Frontal cortex (tissue), 4 donors: ENCODE results near the gene CYBA. TPM values are rescaled to one million over a fixed set of nuclear protein-coding genes. Genes with fewer than 3 reads are reported as not detected.
A peak's percentile ranks its signal among the peaks of the same experiment; 100 is the strongest.

Experiments used
- DNase-seq, 2 donors: peaks; one replicate each; pipeline ENCODE4 v3.0.0; 2012; ENCODE audit warnings: low spot score in 2 of 2
- FAIRE-seq: peaks from 2 replicates; lab custom pipeline; 2012; peaks lifted over from hg19 to GRCh38; lab: Jason Lieb, UNC
- total RNA-seq: library from RNA; depleted of rRNA; stranded (reverse); fragments of >200 nt; gene quantifications from one replicate; pipeline ENCODE4 v1.2.3, GENCODE V29; 2014
- donor health status: control.
- donor health status: control.
- donor health status: control.

The CYBA gene
- total RNA-seq, result 24.9 TPM

- peak; percentile 77 to 82 for DNase-seq
- no peak for FAIRE-seq
These were observed at the start of gene CYBA for GRCh38 chr16:88650749-88651275. CYBA (minus strand) TSS chr16:88651053; CDS start chr16:88651013, 40 bp downstream.

DNA sequence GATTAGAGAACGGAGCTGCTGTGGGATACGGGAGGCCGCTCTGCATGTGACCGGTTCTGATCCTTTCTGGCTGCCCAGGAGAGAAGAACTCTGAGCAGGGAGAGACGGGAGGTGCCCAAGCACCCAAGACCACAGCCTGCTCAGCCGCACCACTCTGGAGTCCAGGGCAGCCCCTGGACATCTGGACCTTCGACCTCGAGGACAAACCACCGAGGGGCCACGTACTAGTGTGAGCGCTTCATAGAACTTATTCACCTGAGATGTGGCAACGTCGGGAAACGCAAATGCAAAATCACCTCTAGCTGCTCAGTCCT, 49.4 kb upstream of the CYBA start:
- FAIRE-seq (no peak), DNase-seq (no peak)

DNA sequence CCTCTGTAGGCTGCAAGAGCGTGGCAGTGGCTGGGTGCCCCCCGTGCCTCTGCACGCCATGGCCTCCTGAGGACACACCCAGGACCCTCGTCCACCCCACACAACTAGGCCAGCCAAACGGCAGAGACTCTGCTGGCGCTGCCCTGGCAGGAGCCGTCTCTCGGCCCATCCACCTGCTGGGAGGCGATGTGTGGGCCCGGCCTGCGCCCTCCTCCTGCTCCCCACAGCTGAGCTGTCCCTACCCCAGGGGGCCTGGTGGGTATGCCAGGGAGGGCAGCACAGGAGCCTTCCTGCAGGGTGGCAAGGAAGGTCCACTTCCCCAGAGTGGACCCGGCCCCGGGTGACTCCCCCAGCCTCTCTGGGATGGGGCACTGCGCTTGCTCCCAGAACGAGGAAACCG, 48.3 kb upstream of the CYBA start:
- no peak for FAIRE-seq
- DNase-seq, result no peak

GRCh38 chr16:88698646-88699045, 47.8 kb upstream of the CYBA start:
- FAIRE-seq (no peak), DNase-seq (no peak)

DNA sequence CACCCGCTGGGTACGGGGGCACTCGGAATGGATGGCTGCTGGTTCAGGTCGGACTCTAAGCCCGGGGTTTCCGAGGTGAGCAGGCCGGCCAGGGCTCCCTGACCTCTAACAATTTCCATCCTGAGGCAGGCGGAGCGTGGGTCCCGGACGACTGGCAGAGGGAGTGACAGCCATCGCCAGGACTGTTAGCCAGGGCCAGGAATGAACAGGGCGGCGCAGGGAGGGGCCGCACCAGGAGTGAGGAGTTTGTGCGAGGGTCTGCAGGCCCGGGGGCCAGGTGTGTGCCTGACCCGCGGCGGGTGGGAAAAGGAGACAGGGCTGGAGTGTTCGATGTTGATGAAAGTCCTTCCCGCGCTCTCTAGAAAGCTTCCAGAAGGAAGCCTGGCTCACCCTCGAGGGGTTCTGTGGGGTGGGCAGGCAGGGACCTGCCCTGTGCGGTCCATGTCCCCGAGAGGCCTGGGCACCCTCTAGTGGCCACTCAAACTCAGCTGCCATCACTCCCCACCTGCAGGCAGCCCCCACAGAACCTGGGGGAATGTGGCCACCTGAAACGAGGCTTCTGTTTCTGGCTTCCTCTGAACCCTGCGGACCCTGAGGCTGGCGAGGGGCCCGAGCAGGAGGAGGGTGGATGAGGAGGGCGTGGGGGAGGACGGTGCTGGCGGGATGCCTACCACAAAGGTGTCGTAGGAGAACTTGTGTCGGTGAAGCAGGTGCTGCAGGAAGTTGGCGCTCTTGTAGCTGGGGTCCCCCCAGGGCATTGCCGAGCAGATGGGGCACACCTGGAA, 47.2 kb upstream of the CYBA start:
- DNase-seq, result no peak
- no peak for FAIRE-seq

- FAIRE-seq, result no peak
- no peak for DNase-seq
These were observed 46.4 kb upstream of the CYBA start for GRCh38 chr16:88697116-88697830.

- FAIRE-seq, result no peak
These were observed 45.6 kb upstream of the CYBA start for GRCh38 chr16:88696441-88696840.

DNA sequence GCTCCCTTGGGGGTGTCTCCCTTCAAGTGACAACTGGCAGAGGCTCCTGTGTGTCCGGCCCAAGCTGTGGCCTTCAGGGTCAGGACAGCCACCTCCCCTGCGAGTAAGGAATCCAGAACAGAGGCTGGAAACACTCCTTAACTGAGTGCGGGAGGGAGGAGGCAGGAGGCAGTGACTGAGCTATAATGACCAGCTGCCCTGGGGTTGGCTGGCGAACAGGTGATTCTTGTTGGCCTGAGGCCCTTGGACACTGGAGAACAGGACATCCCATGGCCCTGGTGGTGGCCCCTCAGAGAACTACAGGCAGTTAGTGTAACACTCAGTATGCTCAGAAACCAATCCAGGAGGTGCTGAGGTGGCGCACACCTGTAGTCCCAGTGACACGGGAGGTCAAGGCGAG, 44.9 kb upstream of the CYBA start:
- FAIRE-seq (no peak), DNase-seq (no peak)

More at GRCh38 chr16:88696441-88696840, 45.6 kb upstream of the CYBA start:
- DNase-seq, result no peak

- FAIRE-seq (no peak), DNase-seq (no peak)
These were observed 44.4 kb upstream of the CYBA start for GRCh38 chr16:88695218-88695617.

DNA sequence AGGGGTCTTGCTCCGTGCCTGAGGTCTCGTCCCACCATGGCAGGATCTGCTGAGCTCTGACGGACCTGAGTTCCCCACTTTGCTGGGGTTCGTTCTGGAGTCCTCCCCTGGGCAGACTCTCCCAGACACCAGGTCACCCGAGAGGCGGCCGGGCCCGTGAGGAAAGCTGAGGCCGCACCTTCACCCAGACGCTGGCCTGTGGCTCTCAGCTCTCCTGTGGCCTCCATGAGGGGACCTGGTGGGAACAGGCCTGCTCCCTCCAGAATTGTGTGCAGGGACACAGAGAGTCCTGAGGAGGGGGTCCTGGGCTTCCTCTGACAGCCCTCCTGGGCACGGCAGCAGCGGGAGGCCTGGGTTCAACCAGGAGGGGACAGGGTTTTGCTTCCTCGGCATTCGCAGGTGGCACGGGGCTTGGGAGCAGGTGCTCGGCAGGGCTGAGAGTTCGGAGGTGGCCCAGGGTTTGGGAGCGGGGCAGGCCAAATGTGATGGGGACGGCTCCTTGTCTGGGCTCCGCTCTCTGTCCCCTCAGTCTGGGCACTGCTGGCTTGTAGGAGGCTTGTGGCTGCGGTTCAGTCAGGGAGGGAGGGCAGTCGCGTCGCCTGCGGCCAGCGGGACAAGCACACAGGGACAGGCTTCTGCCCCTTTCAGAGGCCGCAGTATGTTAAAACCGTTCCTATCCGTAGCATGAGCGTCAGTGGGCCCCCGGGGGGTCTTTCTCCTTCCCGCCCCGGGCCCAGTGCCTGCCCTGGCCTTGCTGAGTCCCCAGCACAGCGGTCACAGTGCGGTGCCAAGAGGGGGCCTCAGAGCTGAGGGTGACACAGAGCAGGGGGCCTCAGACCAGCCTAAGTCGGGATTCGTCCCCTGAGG, 43.6 kb upstream of the CYBA start:
- FAIRE-seq, result no peak
- no peak for DNase-seq

DNA sequence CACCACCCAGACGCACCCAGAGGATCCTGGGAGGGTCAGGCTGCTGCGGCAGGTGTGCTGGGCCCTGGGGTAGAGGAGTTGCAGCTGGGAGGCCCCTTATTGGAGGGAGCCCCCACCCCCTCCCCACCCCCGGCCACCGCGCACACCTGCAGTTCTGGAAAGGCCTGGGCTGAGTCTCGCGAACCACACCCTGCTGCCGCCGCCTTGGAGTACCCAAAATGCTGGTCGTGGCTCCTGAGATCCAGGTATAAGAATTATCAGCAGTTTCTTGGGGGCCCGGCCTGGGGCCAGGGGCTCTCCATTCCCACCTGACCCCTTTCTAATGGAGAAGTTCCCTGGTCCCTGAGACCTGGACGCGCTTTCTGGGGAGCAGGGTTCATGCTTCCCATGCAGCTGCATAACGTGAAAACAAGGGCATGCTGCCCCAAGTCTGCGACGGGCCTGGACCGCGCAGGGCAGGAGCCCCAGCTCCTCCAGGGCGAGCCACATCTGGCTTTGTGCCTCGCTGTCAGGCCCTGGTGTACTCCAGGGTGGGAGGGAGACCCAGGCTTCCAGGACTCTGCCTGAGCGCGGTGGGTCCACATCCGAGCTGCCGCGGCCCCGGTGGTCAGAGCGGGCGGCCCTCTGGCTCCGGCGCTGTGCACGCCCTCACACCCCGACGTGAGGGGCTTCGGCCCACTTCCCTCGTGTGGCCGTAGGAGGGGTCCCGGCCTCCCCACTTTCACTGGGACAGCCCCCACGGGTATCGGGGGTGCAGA, 42.7 kb upstream of the CYBA start:
- DNase-seq (no peak), FAIRE-seq (no peak)

DNA sequence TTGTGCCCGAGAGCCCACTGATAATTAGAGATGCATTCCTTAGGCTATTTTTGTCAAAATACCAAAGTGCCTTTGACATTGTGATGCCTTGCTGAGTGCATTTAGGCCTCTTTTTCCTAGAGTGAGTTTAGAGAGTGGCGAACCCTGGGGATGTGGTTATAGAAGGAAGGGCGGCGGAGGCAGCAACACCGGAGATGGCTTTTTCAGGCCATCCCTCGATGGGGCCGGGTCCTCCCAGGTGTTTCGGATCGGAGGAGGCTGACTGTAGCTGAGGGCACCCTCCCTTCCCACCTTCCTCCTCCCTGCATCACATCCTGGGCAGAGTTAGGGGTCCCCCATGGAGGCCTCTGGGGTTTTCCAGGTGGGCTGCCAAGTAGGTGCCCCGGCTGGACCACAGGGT, 42.0 kb upstream of the CYBA start:
- no peak for DNase-seq
- no peak for FAIRE-seq

DNA sequence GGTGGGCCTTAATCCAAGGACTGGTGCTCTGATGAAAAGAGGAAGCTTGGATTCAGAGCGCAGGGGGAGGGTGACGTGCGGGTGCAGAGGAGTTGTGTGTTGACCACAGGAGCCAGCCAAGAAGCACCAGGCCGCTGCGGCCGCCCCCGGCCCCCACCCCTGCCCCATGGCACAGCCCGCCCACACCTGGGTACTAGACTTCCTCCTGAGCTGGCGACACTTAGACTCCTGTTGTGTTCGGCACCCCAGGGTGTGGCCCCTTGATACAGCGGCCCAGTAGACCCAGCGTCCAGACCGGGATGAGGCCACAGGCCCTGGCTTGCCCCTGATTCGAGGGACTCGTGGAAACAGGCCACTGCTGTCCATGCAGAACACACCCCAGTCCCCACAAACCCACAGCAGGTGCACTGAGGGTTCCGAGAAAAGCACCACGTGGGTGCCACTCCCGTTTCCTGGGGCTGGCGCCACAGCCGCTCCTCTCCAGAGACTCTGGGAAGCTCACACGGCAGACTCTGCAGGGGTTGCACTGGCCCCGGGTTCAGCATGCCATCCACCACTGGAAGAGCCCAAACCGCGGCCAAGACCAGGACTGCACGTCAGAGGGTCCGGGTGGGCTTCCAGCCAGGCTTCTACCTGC, 41.2 kb upstream of the CYBA start:
- no peak for DNase-seq
- FAIRE-seq, result no peak

DNA sequence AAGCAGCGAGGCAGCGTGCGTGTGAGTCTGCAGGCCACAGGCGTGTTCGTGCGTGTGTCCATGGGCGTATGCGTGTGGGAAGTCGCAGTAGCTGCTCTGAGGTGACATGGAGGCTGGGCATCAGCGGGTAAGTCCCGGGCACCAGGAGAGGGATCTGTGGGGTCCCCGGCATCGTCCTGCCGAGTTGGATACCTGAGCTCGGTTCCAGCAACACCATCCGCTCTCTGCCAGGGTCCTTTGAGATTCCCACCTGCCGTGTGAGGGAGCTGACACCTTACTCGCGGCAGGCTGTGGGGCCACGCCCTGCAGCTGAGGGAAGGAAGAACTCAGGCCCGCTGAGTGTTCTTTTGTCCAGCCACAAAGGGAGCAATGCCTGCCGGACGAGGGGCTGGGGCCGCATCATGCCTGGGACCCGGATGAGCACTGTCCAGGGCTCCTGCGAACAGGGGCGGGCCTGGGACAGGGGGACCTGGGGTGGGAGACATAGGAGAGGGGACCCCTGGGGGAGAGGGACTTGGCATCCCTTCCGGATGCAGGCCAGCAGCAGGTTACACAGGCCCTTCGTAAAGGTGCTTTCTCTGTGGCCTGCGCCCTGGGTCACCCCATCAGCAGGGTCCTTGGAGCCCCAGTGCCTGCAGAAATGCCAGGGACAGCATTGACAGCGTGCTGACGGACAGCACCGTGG, 40.4 kb upstream of the CYBA start:
- no peak for FAIRE-seq
- no peak for DNase-seq

- no peak for DNase-seq
- FAIRE-seq, result no peak
These were observed 39.7 kb upstream of the CYBA start for GRCh38 chr16:88690341-88691128.

GRCh38 chr16:88688013-88688778, 37.3 kb upstream of the CYBA start:
- FAIRE-seq, result no peak
- peak in 1 of 2 donors; percentile 71 for DNase-seq

- FAIRE-seq (no peak), DNase-seq (no peak)
These were observed 36.8 kb upstream of the CYBA start for GRCh38 chr16:88687676-88688012.
